HepG2 (cell line): ENCODE measurements around the gene MTA2. TPM values are rescaled to one million over a fixed set of nuclear protein-coding genes. Genes with fewer than 3 reads are reported as not detected.

ENCODE experiments used
- ARNT ChIP-seq: fragments of 450-650 bp; IDR thresholded peaks from 2 replicates; pipeline ENCODE4 v1.6.1; 2017
- ATRX ChIP-seq: sonication (generic); formaldehyde crosslinking; IDR thresholded peaks from 2 replicates; pipeline ENCODE4 v1.4.0; 2020; ENCODE audit warnings: missing genetic modification reagents, borderline replicate concordance
- E2F1 ChIP-seq: sonication (generic); formaldehyde crosslinking; IDR thresholded peaks from 2 replicates; pipeline ENCODE4 v1.5.0; 2020; ENCODE audit warnings: missing genetic modification reagents
- LBX2 ChIP-seq: sonication (generic); formaldehyde crosslinking; IDR thresholded peaks from 2 replicates; pipeline ENCODE4 v1.5.0; 2020; ENCODE audit warnings: missing genetic modification reagents, mild to moderate bottlenecking, borderline replicate concordance
- NFKBIZ ChIP-seq: IDR thresholded peaks from 2 replicates; pipeline ENCODE4 v1.6.1; 2018; ENCODE audit warnings: missing genetic modification reagents, missing compliant biosample characterization
- PTBP1 ChIP-seq: fragments of 200-400 bp; formaldehyde crosslinking; IDR thresholded peaks from 2 replicates; pipeline ENCODE4 v1.6.1; 2018; ENCODE audit warnings: low read length, low read depth; ENCODE audit not compliant: poor library complexity, severe bottlenecking
- SAP130 ChIP-seq: IDR thresholded peaks from 2 replicates; pipeline ENCODE4 v1.6.1; 2016; ENCODE audit warnings: low read depth
- SKI ChIP-seq: fragments of 450-650 bp; IDR thresholded peaks from one replicate; pipeline ENCODE4 v1.6.1; 2018; ENCODE audit warnings: mild to moderate bottlenecking; ENCODE audit not compliant: partially characterized antibody
- SMAD9 ChIP-seq: sonication (generic); formaldehyde crosslinking; IDR thresholded peaks from 2 replicates; pipeline ENCODE4 v1.5.1; 2020; ENCODE audit warnings: mild to moderate bottlenecking, missing genetic modification reagents
- TARDBP ChIP-seq: sonication (generic); formaldehyde crosslinking; IDR thresholded peaks from 2 replicates; pipeline ENCODE4 v1.8.0; 2022; ENCODE audit warnings: mild to moderate bottlenecking, missing genetic modification reagents
- YY1 ChIP-seq: IDR thresholded peaks from 2 replicates; pipeline ENCODE4 v1.6.1; 2011; ENCODE audit warnings: low read length, low read depth, moderate library complexity, mild to moderate bottlenecking; ENCODE audit not compliant: insufficient read depth, insufficient replicate concordance
- ZNF556 ChIP-seq: sonication (generic); formaldehyde crosslinking; IDR thresholded peaks from 2 replicates; pipeline ENCODE4 v1.4.0; 2020; ENCODE audit warnings: mild to moderate bottlenecking, missing genetic modification reagents, borderline replicate concordance
- ZNF615 ChIP-seq: sonication (generic); formaldehyde crosslinking; IDR thresholded peaks from 2 replicates; pipeline ENCODE4 v1.5.0; 2020; ENCODE audit warnings: mild to moderate bottlenecking, missing genetic modification reagents, borderline replicate concordance
- ZNF660 ChIP-seq: sonication (generic); formaldehyde crosslinking; IDR thresholded peaks from 2 replicates; pipeline ENCODE4 v1.5.1; 2020; ENCODE audit warnings: mild to moderate bottlenecking, low read depth, missing genetic modification reagents, borderline replicate concordance
- ZNF687 ChIP-seq: sonication (generic); formaldehyde crosslinking; IDR thresholded peaks from 2 replicates; pipeline ENCODE4 v1.5.1; 2020; ENCODE audit warnings: mild to moderate bottlenecking, missing genetic modification reagents, moderate library complexity
- ZNF709 ChIP-seq: sonication (generic); formaldehyde crosslinking; IDR thresholded peaks from 2 replicates; pipeline ENCODE4 v1.5.0; 2020; ENCODE audit warnings: mild to moderate bottlenecking, missing genetic modification reagents
- ZNF775 ChIP-seq: sonication (generic); formaldehyde crosslinking; IDR thresholded peaks from 2 replicates; pipeline ENCODE4 v1.4.0; 2020; ENCODE audit warnings: missing genetic modification reagents, mild to moderate bottlenecking, moderate library complexity, borderline replicate concordance
- ZNF776 ChIP-seq: sonication (generic); formaldehyde crosslinking; IDR thresholded peaks from 2 replicates; pipeline ENCODE4 v1.4.0; 2020; ENCODE audit warnings: mild to moderate bottlenecking, missing genetic modification reagents
- polyA plus RNA-seq, 8 experiments: library from polyadenylated mRNA; depleted of rRNA in 3 of 8; stranded (reverse) in 7 of 8; unstranded in 1 of 8; fragments of >200 nt; fragmentation: Illumina TruSeq in 4 of 8; extraction: Trizol in 4 of 8; gene quantifications; 2 replicates each; pipeline versions ENCODE4 v1.2.1 to v1.2.3, GENCODE V29; 2011 to 2016; ENCODE audit warnings: low read depth in 4 of 8, missing spikeins in 1 of 8, mixed read lengths in 1 of 8; ENCODE audit not compliant: insufficient read depth in 1 of 8
- total RNA-seq, 5 experiments: library from RNA; depleted of rRNA; stranded (reverse); fragments of >200 nt; fragmentation: Illumina TruSeq; extraction: Trizol; gene quantifications; 2 replicates each; pipeline ENCODE4 v1.2.3, GENCODE V29; 2016; ENCODE audit warnings: low read depth in 1 of 5
- TF ChIP-seq, protein P1 (sequence below): IDR thresholded peaks from 2 replicates; pipeline ENCODE4 v1.6.1; 2016
- TF ChIP-seq, protein P2 (sequence below): sonication (generic); formaldehyde crosslinking; IDR thresholded peaks from 2 replicates; pipeline ENCODE4 v1.4.0; 2020; ENCODE audit warnings: missing genetic modification reagents

Gene MTA2
- total and polyA plus RNA-seq, 2 of the 13 experiments (the other 11 are each of a cell fraction or from before 2014, with no cell fraction given) = 14.0 to 70.0 TPM

DNA sequence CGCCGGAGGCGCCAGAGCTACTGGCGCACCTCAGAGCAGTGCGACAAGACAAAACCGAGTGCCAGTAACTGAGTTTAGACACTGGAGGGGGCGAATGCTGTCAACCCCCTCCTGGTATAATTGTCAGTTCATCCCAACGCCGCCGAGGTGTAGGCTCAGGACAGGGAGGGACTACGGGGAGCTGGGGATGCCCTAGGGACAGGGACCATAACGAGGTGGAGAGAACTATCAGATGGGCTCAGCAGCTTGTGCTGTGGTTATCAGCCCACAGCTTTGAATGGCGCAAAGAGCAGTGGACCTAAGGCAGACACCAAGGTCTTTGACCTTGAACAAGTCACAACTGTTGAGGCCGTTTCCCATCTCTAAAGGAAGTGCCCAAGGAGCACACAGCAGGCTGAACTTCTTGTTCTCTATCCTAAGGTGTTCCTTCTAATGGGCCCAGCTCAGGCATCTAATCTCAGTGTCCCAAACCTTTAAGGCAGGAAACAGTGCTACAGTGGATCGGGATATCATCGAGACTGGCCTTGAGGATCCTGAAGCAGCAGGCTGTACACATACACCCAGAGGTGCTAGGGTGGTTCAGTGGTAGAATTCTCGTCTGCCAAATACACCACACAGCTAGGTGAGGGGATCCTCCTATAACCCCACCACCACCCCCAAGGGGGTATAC, 9.4 kb downstream of the MTA2 start (continued):
- TF ChIP-seq ATRX (CRISPR knock-in tag) (no peak), PTBP1 (no peak), ZNF775 (no peak), SMAD9 (CRISPR knock-in tag) (0 out of 2 replicates have a peak, but pooled peaks have one; percentile 30), SKI (no peak), ZNF687 (CRISPR knock-in tag) (no peak), ZNF776 (no peak), TARDBP (CRISPR knock-in tag) (no peak), ZNF615 (no peak), ARNT (no peak), LBX2 (no peak), E2F1 (CRISPR knock-in tag) (no peak), ZNF709 (CRISPR knock-in tag) (no peak), ZNF556 (CRISPR knock-in tag) (no peak), ZNF660 (CRISPR knock-in tag) (no peak), NFKBIZ (no peak), YY1 (no peak), SAP130 (CRISPR knock-in tag) (no peak)
- TF ChIP-seq, protein P1, sequence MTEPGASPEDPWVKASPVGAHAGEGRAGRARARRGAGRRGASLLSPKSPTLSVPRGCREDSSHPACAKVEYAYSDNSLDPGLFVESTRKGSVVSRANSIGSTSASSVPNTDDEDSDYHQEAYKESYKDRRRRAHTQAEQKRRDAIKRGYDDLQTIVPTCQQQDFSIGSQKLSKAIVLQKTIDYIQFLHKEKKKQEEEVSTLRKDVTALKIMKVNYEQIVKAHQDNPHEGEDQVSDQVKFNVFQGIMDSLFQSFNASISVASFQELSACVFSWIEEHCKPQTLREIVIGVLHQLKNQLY = no peak
- TF ChIP-seq, protein P2, sequence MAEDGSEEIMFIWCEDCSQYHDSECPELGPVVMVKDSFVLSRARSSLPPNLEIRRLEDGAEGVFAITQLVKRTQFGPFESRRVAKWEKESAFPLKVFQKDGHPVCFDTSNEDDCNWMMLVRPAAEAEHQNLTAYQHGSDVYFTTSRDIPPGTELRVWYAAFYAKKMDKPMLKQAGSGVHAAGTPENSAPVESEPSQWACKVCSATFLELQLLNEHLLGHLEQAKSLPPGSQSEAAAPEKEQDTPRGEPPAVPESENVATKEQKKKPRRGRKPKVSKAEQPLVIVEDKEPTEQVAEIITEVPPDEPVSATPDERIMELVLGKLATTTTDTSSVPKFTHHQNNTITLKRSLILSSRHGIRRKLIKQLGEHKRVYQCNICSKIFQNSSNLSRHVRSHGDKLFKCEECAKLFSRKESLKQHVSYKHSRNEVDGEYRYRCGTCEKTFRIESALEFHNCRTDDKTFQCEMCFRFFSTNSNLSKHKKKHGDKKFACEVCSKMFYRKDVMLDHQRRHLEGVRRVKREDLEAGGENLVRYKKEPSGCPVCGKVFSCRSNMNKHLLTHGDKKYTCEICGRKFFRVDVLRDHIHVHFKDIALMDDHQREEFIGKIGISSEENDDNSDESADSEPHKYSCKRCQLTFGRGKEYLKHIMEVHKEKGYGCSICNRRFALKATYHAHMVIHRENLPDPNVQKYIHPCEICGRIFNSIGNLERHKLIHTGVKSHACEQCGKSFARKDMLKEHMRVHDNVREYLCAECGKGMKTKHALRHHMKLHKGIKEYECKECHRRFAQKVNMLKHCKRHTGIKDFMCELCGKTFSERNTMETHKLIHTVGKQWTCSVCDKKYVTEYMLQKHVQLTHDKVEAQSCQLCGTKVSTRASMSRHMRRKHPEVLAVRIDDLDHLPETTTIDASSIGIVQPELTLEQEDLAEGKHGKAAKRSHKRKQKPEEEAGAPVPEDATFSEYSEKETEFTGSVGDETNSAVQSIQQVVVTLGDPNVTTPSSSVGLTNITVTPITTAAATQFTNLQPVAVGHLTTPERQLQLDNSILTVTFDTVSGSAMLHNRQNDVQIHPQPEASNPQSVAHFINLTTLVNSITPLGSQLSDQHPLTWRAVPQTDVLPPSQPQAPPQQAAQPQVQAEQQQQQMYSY (CRISPR knock-in tag) = no peak
